ENCODE measurements around the gene TRAF5.
"Not testable (repeated sequence)": the region's sequence is repeated elsewhere in the genome, so short reads cannot be mapped to it uniquely, and the experiment has no call there.

TRAF5 gene, protein sequence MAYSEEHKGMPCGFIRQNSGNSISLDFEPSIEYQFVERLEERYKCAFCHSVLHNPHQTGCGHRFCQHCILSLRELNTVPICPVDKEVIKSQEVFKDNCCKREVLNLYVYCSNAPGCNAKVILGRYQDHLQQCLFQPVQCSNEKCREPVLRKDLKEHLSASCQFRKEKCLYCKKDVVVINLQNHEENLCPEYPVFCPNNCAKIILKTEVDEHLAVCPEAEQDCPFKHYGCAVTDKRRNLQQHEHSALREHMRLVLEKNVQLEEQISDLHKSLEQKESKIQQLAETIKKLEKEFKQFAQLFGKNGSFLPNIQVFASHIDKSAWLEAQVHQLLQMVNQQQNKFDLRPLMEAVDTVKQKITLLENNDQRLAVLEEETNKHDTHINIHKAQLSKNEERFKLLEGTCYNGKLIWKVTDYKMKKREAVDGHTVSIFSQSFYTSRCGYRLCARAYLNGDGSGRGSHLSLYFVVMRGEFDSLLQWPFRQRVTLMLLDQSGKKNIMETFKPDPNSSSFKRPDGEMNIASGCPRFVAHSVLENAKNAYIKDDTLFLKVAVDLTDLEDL
- 45.5 to 108 reads per million in 2 experiments for total RNA-seq

DNA sequence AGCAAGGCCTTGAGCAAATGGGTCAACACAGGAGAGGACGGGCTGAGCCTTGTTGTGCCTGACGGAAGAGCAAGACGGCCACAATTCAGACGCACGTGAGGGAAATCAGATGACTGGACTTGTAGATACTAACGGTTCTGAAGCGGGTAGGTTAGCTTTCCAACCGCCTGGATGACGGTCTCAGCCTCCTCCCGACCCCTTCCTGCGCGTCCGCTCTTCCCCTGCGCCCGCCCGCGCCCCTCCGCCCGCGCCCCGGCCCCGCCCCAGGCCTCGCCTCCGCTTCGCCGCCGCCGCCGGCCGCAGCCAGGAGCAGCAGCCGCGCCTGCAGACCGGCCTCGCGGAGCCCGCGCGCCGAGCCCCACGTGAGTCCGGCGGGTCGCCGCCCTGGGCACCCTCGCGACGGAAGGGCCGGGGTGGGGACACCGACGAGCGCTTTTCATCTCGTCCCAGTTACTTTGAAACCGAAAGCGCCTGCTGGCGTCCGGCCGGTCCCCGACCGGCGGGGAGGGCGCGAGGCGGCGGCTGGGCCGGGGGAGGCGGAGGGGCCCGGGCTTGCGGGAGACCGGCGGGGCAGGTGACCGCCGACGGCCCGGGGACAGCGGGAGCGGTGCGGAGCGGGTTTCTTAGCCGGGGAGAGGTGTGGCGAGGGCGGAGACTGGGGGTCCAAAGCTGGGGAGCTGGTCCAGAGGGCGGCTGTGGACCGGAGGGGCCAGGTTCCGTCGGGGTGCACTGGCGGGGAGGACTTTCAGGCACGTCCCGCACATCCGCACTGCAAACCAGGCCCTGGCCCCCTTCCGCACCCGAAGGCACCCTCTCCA is at the start of gene TRAF5:
TRAF5 (plus strand) TSS at position 306 of the 818 bp plus-strand sequence. CDS start 26,407 bp downstream, outside the sequence.
- DNase-seq (ENCODE audit: low read depth), result peak; percentile 40

DNA sequence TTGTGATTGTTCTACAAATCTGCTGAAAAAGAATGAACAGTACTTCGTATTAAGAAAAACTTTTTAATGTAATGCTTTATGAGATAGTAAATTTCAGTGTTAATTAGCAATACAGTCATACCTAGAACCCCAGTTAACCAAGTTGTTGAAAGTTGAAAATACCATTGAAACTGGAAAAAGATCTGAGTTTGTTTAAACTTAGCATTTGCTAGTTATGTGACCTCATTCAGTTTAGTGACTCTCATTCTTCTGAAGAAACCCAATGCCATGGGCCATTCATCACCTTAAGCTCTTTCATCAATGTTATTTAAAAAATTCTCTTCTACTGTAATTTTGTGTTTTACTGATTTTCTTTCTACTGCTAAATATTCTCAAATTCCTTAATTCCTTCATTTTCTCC is 47.3 kb upstream of the TRAF5 start:
- DNase-seq (ENCODE audit: low read depth), result no peak

GRCh38 chr1:211280910-211281309 is 45.7 kb upstream of the TRAF5 start:
- no peak for DNase-seq (ENCODE audit: low read depth)

DNA sequence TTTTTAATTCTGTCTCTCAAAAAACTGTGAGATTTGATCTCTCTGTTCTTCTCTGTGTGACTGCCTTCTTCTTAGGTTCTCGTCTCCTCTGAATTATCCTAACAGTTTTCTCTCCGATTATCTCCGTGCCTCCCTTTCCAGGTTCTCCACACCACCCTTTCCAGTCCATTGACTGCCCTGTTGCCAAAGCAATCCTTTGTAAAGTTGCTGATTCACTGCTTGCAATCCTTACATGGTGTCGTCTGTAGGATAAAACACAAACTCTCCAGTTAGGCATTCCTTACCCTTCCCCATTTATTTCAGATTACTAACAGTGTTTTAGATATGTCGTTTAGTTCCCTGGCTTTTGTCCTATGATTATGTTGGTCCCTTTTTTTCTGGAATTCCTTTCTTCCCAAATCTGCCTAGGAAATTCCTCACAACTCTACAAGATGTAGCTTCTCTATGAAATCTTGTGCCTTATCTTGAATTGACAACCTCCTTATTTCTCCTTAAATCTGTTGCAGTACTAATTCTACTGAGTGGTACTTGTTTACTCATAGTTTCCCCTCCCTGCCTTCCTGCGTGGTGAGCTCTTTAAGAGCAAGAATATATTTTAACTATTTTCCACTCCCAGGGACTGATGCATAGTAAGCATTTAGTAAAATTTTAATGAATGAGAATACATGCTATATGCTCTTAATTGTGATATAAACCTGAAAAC is 45.2 kb upstream of the TRAF5 start:
- no peak for DNase-seq (ENCODE audit: low read depth)

- DNase-seq (ENCODE audit: low read depth), result no peak
These were observed 44.6 kb upstream of the TRAF5 start for GRCh38 chr1:211282023-211282373.

DNA sequence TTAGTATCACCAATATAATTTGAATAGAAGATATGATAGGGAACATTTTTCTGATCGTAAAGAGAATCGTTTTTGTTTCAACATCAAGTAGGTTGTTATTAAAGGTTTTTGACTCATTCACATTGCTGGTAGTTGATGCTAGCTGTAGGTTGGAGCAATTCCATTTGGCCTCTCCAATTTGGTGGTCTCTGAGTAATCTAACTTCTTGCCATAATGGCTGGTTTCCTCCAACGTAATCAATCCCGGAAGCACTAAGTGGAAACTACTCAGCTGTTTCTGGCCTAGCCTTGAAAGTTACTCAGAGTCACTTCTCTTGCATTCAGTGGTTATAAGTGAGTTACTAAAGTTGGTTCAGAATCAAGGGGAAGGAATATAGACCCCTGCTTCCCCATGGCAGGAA is 41.4 kb upstream of the TRAF5 start:
- DNase-seq (ENCODE audit: low read depth), result no peak

- no peak for DNase-seq (ENCODE audit: low read depth)
These were observed 39.4 kb upstream of the TRAF5 start for GRCh38 chr1:211287218-211287617.

DNA sequence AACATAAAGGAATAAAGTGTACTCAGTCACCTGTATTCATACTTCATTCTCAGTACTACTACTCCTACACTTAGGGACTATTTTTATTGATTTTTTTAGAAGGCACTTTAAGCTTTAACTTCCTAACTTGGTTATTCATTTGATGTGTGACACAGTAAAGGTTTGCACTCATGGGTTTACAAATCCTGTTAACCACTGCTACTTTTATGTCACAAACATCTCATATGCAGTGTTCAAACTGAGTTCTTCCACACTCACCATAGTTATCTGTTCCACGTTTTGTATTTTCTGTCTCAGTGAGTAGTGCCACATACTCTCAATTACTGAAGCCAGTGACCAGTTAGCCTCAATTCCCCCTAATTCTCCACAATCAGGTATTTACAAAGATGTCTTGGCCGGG is 34.2 kb upstream of the TRAF5 start:
- DNase-seq (ENCODE audit: low read depth), result no peak

GRCh38 chr1:211296396-211296795 is 30.2 kb upstream of the TRAF5 start:
- no peak for DNase-seq (ENCODE audit: low read depth)

- DNase-seq (ENCODE audit: low read depth), result no peak
These were observed 21.6 kb upstream of the TRAF5 start for GRCh38 chr1:211305044-211305443.

DNA sequence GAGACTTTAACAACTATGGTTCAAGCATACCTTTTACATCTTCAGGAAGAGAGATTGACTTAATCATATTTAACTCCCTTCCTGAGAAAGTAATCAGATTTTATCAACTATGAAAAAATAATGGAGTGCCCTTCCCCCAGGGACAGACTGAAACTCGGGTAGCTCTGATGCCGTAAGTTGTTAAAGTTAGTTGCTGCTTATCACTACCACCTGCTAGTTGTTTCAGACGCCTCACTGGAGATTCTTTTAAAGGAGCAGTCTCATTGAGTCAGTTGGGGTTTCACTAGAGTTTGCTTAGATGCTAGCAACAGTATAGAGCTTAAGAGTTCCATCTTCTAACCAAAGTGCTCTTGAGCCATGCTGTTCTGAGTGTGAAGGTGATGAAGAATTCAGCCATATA is 17.0 kb upstream of the TRAF5 start:
- no peak for DNase-seq (ENCODE audit: low read depth)

GRCh38 chr1:211313392-211313791 is 13.2 kb upstream of the TRAF5 start:
- DNase-seq (ENCODE audit: low read depth), result no peak

- DNase-seq (ENCODE audit: low read depth), result no peak
These were observed 7.9 kb upstream of the TRAF5 start for GRCh38 chr1:211318576-211319280.

- DNase-seq (ENCODE audit: low read depth), result no peak
These were observed 6.7 kb upstream of the TRAF5 start for GRCh38 chr1:211319892-211320291.

DNA sequence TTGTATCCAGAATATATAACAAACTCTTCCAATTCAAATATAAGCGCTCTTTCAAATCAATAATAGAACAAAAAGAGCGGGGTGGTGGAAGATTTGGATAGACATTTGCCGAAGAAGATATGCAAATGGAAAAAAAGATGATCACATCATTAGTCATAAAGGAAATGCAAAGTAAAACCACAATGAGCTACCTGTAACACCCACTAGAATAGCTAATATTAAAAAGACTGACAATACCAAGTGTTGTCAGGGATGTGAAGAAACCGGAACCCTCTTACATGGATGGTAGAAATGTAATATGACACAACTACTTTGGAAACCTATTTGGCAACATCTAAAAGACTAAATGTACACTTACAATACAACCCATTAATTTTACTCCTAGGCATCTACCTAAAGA is 5.7 kb upstream of the TRAF5 start:
- DNase-seq (ENCODE audit: low read depth), result no peak

DNA sequence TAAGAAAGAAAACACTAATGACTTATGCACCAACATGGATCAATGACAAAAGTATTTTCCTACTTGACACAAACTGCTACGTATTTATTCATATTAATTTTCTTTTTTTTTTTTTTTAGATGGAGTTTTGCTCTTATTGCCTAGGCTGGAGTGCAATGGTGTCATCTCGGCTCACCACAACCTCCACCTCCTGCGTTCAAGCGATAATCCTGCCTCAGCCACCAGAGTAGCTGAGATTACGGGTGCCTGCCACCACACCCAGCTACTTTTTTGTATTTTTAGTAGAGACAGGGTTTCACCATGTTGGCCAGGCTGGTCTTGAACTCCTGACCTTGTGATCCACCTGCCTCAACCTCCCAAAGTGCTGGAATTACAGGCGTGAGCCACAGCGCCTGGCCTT is 5.0 kb upstream of the TRAF5 start:
- not testable (repeated sequence) for DNase-seq (ENCODE audit: low read depth)

GRCh38 chr1:211323156-211324063 is 3.2 kb upstream of the TRAF5 start:
- peak; percentile 49 for DNase-seq (ENCODE audit: low read depth)

GRCh38 chr1:211324992-211325775 is 1.4 kb upstream of the TRAF5 start:
- DNase-seq (ENCODE audit: low read depth), result no peak

- DNase-seq (ENCODE audit: low read depth), result no peak
These were observed 499 bp upstream of the TRAF5 start for GRCh38 chr1:211326140-211326527.
